GM21360 (cell line): ENCODE measurements around the gene TRAF7.
"Not testable (repeated sequence)": the region's sequence is repeated elsewhere in the genome, so short reads cannot be mapped to it uniquely, and the experiment has no call there.

Experiments
- ATAC-seq: cut with Tn5 transposase; IDR thresholded peaks from one replicate; pipeline ENCODE4 v1.9.1; 2021; ENCODE audit warnings: mild to moderate bottlenecking, moderate library complexity; ENCODE audit not compliant: unreplicated experiment

The TRAF7 gene

DNA sequence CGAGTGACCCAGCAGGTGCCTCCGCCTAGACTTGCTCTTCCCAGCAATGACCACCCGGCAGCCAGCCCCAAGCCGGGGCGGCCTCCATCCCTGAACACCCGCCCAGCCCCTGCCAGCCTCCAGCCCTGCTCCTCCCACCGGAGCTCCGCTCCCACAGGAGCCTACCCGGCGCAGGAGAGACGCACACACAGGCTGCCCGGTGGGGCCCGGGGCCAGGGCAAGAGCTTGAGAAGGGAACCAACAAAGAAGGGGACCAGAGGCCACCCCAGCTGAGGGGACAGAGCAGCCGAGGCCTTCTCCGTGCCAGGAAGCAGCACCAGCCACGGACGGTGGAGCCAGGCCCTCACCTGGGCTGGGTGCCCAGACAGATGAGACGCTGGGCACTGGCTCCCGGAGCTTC, 33.7 kb upstream of the TRAF7 start:
- ATAC-seq: no peak

DNA sequence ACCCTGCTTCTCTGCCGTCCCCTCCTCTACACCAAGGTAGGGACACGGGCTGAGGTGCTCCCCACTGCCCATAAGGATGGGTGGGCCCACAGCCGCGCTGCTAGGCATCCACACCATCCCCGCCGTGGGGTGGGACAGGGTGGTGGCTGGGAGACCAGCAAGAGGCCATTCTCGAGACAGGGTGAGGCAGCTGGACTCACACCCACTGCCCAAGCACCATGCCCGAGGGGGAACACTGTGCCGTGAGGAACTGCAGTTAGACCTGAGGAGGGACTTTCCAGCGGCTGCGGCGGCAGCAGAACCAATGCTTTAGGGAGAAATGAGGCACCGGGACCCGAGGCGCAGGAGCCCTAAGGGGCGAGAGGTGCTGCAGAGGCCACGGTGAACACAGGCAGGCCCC, 33.2 kb upstream of the TRAF7 start:
- no peak for ATAC-seq

DNA sequence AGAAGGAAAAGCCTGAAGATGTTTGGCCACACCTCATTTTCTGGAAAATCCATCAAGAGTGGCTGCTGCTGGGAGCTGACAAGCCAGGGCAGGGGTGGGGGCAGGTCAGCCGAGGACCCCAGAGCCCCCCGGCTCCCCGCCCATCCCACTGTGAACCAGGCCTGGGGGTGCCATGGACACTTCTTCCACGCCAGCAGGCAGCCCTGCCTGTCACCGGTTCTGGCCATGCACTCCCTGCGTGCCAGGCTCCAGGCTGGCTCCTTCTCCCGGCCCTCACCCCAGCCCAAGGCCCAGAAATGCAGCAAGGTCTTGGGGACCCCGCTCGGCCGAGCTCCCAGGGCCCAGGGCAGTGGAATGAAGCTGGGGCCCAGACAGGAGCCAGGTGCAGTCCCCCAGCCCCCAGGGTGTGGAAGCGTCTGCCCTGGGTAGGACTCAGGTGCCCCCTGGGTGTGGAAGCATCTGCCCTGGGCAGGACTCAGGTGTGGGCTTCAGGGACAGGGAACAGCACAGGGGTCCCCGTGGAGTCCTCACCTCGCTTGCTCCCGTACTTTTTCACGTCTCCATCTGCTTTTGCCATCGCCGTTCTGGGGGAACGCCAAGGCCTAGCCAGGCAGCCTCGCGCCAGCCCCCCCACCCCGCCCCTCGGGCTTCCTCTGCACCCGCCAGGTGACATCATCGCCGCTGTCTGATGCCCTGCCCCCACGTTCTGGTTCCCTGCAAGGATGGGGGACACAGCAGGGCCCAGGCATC, 32.5 kb upstream of the TRAF7 start:
- ATAC-seq: not testable (repeated sequence)

DNA sequence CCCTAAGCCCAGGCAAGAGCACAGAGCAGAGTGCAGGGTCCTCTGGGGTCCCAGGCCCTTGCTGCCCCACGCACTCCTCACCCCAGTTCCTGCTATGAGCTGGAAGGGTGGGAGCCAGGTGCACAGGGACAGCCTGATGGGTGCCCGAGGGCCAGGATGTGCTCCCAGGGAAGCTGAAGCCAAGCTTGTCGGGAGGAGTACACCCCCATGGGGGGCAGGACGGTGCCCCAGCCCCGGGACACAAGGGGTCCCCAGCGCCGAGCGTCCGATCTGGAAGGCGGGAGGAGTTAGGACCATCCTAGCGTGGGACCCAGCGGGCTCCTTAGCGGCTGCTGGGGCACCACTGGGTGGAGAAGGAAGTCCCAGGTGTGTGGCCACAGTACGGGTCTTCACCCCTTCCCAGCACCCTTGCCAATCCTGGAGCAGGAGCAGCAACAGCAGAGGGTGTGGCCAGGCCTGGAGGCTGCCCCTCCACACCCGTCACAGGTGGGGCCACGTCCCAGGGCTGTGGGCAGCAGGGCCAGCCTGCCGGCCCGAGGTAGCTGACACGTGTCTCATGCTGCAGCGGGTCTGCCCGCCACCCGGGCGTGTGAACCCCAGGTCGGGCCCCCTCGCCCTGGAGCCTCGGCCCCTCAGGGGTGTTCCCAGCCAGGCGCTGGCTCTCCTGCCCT, 31.7 kb upstream of the TRAF7 start:
- ATAC-seq: not testable (repeated sequence)

DNA sequence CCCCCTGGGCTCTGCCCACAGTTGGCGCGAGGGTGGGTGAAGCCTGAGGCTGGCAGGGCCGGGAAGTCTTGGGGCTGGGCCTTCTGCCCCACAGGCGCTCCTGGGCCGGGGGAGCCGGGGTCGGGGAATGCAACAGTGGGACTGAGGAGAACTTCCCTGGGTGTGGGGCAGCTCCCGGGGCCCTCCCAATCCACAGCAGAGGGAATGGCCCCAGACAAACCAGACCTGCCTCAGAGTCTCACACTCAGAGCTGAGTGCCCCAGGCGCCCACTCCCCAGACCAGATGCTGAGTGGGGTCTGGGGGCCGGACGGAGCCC, 31.2 kb upstream of the TRAF7 start:
- ATAC-seq: not testable (repeated sequence)

DNA sequence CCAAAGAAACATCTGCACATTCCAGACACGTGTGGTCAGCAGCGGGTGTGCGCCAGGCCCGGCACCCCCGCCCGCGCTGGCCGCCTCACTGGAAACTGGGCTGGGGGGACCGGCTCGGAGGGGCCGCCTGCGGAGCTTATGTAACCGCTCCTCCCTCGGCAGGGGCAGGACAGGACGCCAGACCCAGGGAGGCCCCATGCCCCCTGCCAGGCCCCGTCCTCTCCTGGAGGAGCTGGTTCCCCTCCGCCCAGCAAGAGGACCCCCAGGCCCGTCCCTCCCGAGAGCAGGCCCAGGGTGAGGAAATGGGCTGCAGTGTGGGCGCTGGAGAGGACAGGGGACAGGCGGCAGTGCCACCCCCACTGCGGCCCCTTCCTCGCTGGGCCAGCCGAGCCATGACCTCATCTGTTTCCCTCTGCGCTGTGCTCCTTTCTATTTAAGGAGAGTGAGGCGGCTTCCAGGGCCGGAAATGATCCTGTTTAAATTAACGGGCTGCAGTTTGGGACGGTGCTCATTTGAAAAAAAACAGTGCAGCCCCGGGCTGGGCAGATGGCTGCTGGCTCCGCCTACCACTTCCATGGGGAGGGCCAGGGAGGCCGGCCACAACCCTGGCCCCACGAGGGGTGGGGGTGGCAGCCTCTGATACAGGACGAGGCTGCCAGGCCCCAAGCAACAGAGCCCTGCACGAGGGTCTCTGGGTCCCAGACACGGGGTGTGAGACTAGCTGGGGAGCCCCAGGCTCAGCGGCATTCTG, 30.7 kb upstream of the TRAF7 start:
- ATAC-seq: not testable (repeated sequence)

DNA sequence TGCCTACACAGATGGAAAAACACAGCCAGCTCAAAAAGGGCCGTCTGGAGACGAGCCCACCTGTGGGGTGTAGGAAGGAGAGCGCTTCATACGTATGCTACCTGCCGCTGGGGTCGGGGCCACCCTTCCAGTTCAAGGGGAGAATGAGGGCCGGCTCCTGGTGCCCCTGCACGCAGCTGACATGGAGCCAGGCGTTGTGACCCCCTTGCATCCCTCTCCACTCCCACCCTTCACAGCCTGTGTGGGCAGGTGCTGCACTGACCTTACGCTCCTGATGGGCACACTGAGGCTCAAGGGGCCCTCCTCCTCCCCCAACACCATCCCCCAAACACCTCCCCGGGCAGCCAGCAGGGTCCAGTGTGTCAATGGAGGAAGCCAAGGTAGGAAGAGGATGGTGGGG, 30.0 kb upstream of the TRAF7 start:
- not testable (repeated sequence) for ATAC-seq

DNA sequence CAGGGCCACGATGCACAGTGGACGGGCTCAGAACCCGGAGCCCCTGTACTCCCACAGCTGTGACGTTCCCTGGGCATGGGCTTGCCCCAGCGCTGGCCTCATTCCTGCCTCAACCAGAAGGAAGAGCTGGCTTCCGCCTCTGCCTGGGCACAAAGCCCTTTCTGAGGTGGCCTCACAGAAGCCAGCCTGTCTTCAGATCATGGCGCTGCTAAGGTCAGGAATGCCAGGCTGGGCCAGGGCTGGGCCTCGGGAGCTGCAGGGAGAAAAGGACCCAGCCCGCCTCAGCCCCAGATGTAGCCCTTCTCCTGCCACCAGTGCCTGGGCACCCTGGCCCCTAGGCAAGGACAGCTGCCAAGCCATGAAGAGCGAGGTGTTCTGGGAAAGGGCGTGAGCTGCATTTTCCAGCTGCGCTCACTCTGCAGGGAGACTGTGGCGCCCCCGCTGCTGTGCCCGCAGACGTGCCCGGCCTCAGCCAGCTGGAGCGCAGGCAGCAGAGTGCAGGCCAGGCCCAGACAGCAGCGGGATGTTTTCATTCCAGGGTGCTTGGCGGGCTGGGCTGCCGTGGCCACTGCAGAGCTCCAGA, 29.3 kb upstream of the TRAF7 start:
- not testable (repeated sequence) for ATAC-seq

DNA sequence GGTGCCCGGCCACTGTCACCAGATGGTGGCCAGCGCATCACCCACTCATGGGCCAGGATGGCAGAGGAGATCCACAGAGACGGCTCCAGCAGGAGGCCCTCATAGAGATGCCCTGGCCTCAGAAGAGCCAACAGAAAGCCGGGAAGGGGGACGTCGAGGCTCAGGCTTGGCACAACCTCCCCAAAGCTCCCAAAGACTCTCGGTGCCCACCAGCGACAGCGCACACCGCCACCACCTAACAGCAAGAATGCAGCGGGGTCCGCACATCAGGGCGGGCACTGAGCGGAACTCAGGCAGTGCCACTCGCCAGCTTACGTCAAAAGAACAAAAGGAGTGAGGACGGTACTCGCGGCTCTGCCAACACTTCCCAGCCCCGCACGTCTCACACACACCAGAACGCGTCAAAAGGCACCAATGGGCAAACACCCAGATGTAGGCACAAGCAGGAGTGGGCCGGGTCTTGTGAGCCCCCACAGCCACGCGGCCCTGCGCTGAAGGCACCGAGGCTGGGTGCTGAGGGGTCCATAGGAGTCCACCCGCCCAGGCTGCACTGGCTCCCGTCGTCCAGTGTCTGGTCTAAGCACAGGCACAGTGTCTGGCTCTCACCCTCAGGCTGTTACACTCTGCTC, 28.5 kb upstream of the TRAF7 start:
- not testable (repeated sequence) for ATAC-seq

DNA sequence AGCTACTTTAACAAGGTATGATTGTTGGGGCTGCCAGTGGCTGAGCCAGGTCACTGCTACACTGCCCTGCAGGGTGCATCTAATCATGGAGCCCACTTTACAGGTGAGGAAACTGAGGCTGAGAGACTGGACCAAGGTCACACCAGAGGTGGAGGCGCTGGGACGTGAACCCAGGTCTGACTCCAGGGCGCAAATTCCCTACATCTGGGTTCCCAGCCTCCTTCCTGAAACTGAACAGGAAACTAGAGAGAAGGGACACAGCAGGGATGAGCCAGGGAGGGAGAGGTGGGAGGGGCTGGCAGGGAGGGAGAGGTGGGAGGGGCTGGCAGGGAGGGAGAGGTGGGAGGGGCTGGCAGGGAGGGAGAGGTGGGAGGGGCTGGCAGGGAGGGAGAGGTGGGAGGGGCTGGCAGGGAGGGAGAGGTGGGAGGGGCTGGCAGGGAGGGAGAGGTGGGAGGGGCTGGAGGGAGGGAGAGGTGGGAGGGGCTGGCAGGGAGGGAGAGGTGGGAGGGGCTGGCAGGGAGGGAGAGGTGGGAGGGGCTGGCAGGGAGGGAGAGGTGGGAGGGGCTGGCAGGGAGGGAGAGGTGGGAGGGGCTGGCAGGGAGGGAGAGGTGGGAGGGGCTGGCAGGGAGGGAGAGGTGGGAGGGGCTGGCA, 27.8 kb upstream of the TRAF7 start:
- not testable (repeated sequence) for ATAC-seq

DNA sequence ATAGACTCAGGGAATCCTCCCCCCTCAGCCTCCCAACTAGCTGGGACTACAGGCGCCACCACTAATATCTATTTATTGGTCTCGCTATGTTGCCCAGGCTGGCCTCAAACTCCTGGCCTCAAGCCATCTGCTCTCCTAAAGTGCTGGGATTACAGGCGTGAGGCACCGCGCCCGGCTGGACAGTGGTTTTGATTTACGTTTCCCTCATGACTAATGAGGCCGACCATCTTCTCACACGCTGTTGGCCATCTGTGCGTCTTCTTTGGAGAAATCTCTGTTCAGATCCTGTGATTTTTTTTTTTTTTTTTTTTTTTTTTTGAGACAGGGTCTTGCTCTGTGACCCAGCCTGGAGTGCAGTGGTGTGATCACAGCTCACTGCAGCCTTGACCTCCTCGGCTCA, 26.3 kb upstream of the TRAF7 start:
- not testable (repeated sequence) for ATAC-seq

DNA sequence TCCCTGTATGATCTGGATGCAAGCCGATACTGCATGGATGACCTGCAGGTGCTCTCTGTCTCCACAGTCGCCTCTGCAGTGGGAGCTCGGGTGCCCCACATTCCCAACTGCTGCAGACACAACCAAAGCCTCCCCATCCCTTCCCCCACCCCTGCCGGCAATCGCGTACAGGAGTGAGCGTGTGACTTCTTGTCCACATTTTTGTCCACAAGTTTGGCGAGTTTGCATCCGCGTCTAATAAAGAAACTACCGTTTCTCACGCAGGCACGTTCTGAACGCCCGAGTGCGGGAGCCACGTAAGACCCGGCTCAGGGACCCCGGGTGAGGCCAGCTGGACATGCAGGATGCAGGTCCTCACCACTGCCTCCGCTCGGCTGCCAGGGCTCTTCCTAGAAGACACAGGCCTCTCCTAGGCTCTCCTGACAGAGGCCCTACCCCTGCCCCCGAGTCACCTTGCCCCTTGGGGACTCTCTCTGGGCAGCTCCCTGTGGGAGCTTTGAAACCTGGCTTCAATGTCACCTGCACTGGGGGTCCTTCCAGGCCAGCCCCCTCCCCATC, 25.6 kb upstream of the TRAF7 start:
- ATAC-seq: not testable (repeated sequence)

DNA sequence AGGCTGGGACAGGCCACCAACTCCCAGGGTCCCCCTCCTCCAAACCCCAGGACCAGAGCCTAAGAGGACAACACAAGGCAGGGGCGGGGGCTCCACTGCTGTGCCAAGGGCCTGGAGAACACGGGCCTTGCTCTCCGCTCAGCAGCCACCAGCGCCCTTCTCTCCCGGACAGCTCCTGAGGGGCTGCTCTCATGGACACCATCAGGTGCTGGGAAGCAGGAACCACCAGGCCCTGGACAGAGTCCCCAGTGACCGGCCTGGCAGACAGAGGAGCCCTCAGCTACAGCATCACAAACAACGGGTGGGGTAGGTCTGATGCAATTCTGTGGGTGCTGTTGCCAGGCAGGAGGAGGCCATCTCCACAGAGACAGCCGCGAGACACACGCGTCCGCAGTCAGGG, 21.8 kb upstream of the TRAF7 start:
- ATAC-seq: not testable (repeated sequence)

DNA sequence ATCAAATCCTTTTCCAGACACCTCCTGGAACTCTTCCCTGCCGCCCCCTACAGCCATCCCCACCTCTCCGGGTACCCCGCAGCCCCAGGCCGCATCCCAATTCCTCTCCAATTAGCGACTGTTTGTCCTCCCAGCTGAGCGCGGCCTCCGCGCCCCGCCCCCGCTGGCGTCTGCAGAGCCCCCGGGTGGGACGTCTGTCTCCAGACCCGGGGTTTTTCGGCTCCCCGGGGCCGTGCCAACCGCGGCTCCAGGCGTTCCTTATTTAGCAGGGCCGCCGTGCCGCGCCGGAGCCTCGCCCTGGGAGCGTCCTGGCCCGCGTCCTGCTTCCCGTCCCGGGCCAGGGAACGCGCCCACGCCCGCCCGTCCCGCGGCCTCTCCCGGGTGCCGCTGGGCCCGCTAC, 20.5 kb upstream of the TRAF7 start:
- ATAC-seq: not testable (repeated sequence)

DNA sequence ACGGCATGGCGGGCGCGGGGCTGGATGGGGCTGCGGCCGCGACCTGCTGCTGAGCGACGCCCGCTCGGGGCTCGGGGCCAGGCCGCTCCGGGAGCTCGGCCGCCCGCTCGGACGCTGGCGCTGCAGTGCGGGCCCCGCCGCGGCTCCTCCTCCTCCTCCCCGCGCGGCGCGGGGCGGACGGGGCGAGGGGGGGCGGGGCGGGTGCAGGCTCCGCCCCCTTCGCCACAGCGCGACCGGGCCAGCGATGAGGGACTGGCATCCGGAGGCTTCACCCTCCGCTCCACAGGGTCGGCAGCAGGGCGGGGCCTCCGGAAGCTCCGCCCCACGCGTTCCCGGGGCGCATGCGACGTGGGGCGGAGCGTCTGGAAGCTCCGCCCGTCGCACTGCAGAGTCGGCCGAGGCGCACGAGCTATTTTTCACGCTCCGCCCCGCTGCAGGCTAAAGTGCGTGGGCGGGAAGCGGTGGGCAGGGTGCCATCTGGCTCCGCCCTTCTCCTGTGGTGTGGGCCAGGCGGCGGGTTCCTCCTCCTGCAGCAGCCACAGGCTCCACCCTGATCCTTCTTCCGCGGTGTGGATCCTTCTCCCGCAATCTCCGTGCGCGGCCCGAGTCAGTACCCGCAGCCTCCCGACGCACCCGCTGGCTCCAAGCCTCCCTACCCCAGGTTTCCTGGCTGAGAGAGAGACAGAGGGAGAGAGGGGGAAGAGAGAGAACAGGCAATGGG, 19.7 kb upstream of the TRAF7 start, which contains the start of gene PKD1:
TSS of gene PKD1 (minus strand) at position 129 of the 721 bp plus-strand sequence. CDS start 209 bp downstream, outside the sequence.
- not testable (repeated sequence) for ATAC-seq

DNA sequence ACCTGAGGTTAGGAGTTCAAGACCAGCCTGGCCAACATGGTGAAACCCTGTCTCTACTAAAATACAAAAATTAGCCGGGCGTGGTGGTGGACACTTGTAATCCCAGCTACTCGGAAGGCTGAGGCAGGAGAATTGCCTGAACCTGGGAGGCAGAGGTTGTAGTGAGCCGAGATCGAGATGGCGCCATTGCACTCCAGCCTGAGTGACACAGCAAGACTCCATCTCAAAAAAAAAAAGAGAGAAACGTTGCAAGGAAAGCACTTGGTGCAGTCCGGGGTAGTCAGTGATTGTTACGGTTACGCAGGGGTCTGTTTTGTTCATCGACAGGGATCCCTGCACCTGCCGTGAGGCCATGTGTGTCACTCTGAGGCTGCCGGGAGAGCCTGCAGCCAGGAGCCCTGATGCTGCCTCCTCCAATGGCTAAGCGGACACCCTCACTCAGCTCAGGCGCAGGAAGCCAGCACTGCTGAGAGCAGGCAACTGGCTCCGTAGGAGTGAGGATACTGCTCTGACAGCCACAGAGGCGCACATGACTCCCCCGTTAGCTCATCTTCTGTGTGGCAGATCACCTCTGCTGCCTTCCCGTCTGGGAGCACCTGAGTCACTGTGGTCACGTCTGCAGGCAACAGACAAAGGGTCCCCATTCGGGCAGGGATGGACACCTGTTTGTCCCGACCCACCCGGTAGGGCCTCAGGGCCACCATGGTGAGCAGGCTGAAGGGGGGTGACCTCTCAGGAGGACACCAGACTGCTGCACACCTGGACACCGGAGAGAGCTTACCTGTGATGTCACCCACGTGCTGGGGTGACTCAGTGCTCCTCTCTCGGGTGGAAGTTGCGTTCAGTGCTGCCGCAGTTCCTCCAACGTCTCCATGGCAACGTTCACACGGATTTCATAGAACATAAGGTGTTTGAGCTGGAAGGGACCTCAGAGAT, 12.4 kb upstream of the TRAF7 start:
- no peak for ATAC-seq

DNA sequence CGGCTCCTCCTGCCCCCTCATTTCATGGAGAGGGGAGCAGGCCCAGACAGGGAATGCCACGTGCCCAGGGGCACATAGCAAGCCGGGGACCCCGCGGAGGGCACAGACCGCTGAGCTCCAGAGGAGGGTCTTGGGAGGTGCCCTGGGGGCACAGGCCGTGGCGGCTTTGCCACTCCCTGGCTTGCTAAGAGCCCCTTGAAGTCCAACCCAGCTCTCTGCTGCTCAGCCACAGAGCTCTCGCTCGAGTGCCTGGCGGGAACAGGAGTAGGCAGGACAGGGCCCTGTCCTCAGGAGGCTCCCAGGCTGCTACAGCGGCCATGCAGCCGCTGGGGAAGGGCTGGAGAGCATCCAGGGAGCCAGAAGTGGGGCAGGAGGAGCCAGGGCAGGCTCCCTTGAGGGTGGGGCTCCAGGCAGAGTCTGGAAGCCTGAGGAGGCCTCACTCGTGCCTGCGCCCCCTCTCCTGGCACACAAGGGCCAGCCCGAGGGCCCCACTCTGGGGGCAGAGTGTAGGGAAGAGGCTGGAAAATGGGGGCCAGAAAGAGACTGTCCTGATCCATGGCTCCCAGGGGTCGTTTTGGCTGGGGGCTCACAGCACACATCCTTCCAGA, 11.6 kb upstream of the TRAF7 start:
- no peak for ATAC-seq

DNA sequence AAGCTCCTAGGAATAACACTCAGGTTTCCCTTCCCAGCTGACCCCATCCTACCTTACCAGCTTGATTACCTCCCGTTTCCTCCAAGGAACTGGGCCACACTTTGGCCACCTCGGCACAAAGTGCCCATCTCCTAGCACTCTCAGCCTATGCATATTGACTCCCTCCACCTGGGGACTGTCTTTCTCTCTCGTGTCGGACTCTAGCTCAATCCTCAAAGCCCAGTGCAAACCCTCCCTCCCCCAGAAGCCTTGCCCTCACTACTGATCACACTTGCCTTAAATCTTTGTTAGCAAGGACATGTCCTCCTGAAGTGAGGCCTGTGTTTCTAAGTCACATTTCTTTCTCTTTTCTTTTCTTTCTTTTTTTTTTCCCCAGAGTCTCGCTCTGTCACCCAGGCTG, 9.7 kb upstream of the TRAF7 start:
- no peak for ATAC-seq
